Adipocyte (in vitro differentiated cells): ENCODE data around the gene C1orf105.

Experiments used
- DNase-seq: peaks from one replicate; pipeline ENCODE4 v3.0.0-alpha.2; 2015; ENCODE audit warnings: low read depth
- H3K27me3 ChIP-seq: replicated peaks from 2 replicates; pipeline ENCODE4 v1.7.0; 2013; ENCODE audit warnings: mild to moderate bottlenecking, low read length, moderate library complexity; ENCODE audit not compliant: control insufficient read depth, insufficient read depth
- H3K36me3 ChIP-seq: 2 replicates; pipeline ENCODE4 v1.7.0; 2013; ENCODE audit warnings: low read length, mild to moderate bottlenecking, moderate library complexity; ENCODE audit not compliant: control insufficient read depth, insufficient read depth, severe bottlenecking
- H3K4me1 ChIP-seq: 2 replicates; pipeline ENCODE4 v1.7.0; 2013; ENCODE audit warnings: mild to moderate bottlenecking, low read length, moderate library complexity; ENCODE audit not compliant: control insufficient read depth, insufficient read depth
- H3K4me3 ChIP-seq: 2 replicates; pipeline ENCODE4 v1.7.0; 2013; ENCODE audit warnings: mild to moderate bottlenecking, low read length, moderate library complexity
- H3K9ac ChIP-seq: 2 replicates; pipeline ENCODE4 v1.7.0; 2013; ENCODE audit warnings: mild to moderate bottlenecking, low read length, moderate library complexity
- H3K9me3 ChIP-seq: 2 replicates; pipeline ENCODE4 v1.7.0; 2013; ENCODE audit warnings: mild to moderate bottlenecking, low read length, moderate library complexity; ENCODE audit not compliant: control insufficient read depth

The C1orf105 gene

GRCh38 chr1:172383536-172383935, 36.9 kb upstream of the C1orf105 start:
- DNase-seq: peak; percentile 80
- Histone ChIP-seq H3K4me3 (no peak overlapping the region), H3K9ac (no peak overlapping the region), H3K36me3 (no peaks in the 10 kb centered on the region), H3K27me3 (no peaks in the 10 kb centered on the region), H3K9me3 (no peaks in the 10 kb centered on the region), H3K4me1 (peaks cover 14% of the 10 kb centered on the region)

- Histone ChIP-seq H3K36me3 (no peaks in the 10 kb centered on the region), H3K9me3 (no peaks in the 10 kb centered on the region), H3K4me1 (peaks cover 14% of the 10 kb centered on the region), H3K9ac (no peak overlapping the region), H3K27me3 (no peaks in the 10 kb centered on the region), H3K4me3 (no peak overlapping the region)
- no peak for DNase-seq
These were observed 35.8 kb upstream of the C1orf105 start for GRCh38 chr1:172384656-172385055.

GRCh38 chr1:172386046-172386445, 34.4 kb upstream of the C1orf105 start:
- Histone ChIP-seq H3K4me3 (no peak overlapping the region), H3K36me3 (no peaks in the 10 kb centered on the region), H3K4me1 (peaks cover 25% of the 10 kb centered on the region), H3K27me3 (no peaks in the 10 kb centered on the region), H3K9ac (no peak overlapping the region), H3K9me3 (no peaks in the 10 kb centered on the region)
- DNase-seq: no peak

GRCh38 chr1:172388490-172388889, 32.0 kb upstream of the C1orf105 start:
- DNase-seq: no peak

GRCh38 chr1:172390301-172390682, 30.2 kb upstream of the C1orf105 start:
- peaks cover 18% of the 10 kb centered on the region for H3K4me1 ChIP-seq
- H3K9me3 ChIP-seq: no peaks in the 10 kb centered on the region
- H3K27me3 ChIP-seq: no peaks in the 10 kb centered on the region
- no peaks in the 10 kb centered on the region for H3K36me3 ChIP-seq
- H3K9ac ChIP-seq: no peak overlapping the region
- peak overlapping the region; percentile 72 for H3K4me3 ChIP-seq
- DNase-seq: no peak

More at GRCh38 chr1:172388490-172388889, 32.0 kb upstream of the C1orf105 start:
- H3K9ac ChIP-seq: no peak overlapping the region
- peaks cover 26% of the 10 kb centered on the region for H3K4me1 ChIP-seq
- H3K27me3 ChIP-seq: no peaks in the 10 kb centered on the region
- no peaks in the 10 kb centered on the region for H3K36me3 ChIP-seq
- no peaks in the 10 kb centered on the region for H3K9me3 ChIP-seq
- no peak overlapping the region for H3K4me3 ChIP-seq

- H3K4me3 ChIP-seq: peak overlapping the region; percentile 72
- no peaks in the 10 kb centered on the region for H3K36me3 ChIP-seq
- H3K9me3 ChIP-seq: no peaks in the 10 kb centered on the region
- DNase-seq: peak; percentile 68
- no peaks in the 10 kb centered on the region for H3K27me3 ChIP-seq
- peaks cover 18% of the 10 kb centered on the region for H3K4me1 ChIP-seq
- H3K9ac ChIP-seq: peak overlapping the region; percentile 61
These were observed 29.6 kb upstream of the C1orf105 start for GRCh38 chr1:172390683-172391551.

GRCh38 chr1:172391976-172392375, 28.5 kb upstream of the C1orf105 start:
- no peak for DNase-seq

GRCh38 chr1:172393354-172393753, 27.1 kb upstream of the C1orf105 start:
- peaks cover 33% of the 10 kb centered on the region for H3K4me1 ChIP-seq

More at GRCh38 chr1:172391976-172392375, 28.5 kb upstream of the C1orf105 start:
- no peak overlapping the region for H3K4me3 ChIP-seq
- no peaks in the 10 kb centered on the region for H3K9me3 ChIP-seq
- no peaks in the 10 kb centered on the region for H3K36me3 ChIP-seq
- H3K27me3 ChIP-seq: no peaks in the 10 kb centered on the region
- no peak overlapping the region for H3K9ac ChIP-seq
- H3K4me1 ChIP-seq: peaks cover 19% of the 10 kb centered on the region

GRCh38 chr1:172394141-172394751, 26.2 kb upstream of the C1orf105 start:
- Histone ChIP-seq H3K9me3 (no peaks in the 10 kb centered on the region), H3K4me1 (peaks cover 40% of the 10 kb centered on the region), H3K36me3 (no peaks in the 10 kb centered on the region), H3K4me3 (no peak overlapping the region), H3K9ac (no peak overlapping the region), H3K27me3 (no peaks in the 10 kb centered on the region)
- peak; percentile 51 for DNase-seq

More at GRCh38 chr1:172393354-172393753, 27.1 kb upstream of the C1orf105 start:
- Histone ChIP-seq H3K9me3 (no peaks in the 10 kb centered on the region), H3K27me3 (no peaks in the 10 kb centered on the region), H3K9ac (no peak overlapping the region), H3K4me3 (no peak overlapping the region), H3K36me3 (no peaks in the 10 kb centered on the region)
- DNase-seq: no peak

- DNase-seq: peak; percentile 46
- Histone ChIP-seq H3K27me3 (no peaks in the 10 kb centered on the region), H3K4me1 (peaks cover 43% of the 10 kb centered on the region), H3K4me3 (no peak overlapping the region), H3K36me3 (no peaks in the 10 kb centered on the region), H3K9ac (no peak overlapping the region), H3K9me3 (no peaks in the 10 kb centered on the region)
These were observed 25.7 kb upstream of the C1orf105 start for GRCh38 chr1:172394811-172395210.

- Histone ChIP-seq H3K4me1 (peaks cover 45% of the 10 kb centered on the region), H3K27me3 (no peaks in the 10 kb centered on the region), H3K4me3 (no peak overlapping the region), H3K36me3 (no peaks in the 10 kb centered on the region), H3K9me3 (no peaks in the 10 kb centered on the region), H3K9ac (no peak overlapping the region)
- DNase-seq: no peak
These were observed 24.9 kb upstream of the C1orf105 start for GRCh38 chr1:172395576-172395975.
